Cardiac fibroblast (primary cell): ENCODE data around the gene MAGEA11.
"Not testable (repeated sequence)": the region's sequence is repeated elsewhere in the genome, so short reads cannot be mapped to it uniquely, and the experiment has no call there.

Experiments
- DNase-seq, 2 donors: peaks; one replicate each; pipeline versions ENCODE4 v3.0.0 to v3.0.0-alpha.2; 2010; ENCODE audit warnings: low read depth in 2 of 2
- H3K4me3 ChIP-seq, 2 donors: replicated peaks in 1 of 2; 1 replicate in 1 of 2; 2 replicates in 1 of 2; pipeline ENCODE4 v1.5.1; 2011; ENCODE audit warnings: low read depth in 2 of 2, low read length in 2 of 2, mild to moderate bottlenecking in 2 of 2, moderate library complexity in 1 of 2
- TF ChIP-seq, protein P1 (sequence below): IDR thresholded peaks from one replicate; pipeline ENCODE4 v1.5.1; 2011; ENCODE audit warnings: low read depth, mild to moderate bottlenecking, low read length, inconsistent platforms

MAGEA11 gene

DNA sequence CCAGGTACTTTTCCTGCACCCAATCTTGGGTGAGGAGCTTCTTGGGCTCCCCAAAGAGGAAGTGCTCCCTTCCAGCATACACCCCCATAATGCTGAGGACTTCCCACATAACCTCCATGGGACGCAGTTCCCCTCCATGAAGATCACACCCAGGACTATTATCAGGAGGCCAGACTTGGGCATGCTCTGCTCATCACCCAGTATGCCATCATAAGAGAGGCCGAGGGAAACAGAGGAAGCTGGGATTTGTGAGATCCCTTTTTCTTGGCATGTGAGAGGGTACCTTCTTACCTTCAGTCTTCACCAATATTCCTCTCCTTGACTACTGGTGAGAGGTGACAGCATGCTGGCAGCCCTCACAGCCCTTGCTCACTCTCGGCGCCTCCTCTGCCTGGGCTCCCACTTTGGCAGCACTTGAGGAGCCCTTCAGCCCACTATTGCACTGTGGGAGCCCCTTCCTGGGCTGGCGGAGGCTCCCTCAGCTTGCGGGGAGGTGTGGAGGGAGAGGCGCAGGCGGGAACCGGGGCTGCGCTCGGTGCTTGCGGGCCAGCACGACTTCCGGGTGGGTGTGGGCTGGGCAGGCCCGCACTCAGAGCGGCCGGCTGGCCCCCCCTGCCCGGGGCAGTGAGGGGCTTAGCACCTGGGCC, 46.3 kb downstream of the MAGEA11 start:
- DNase-seq = no peak
- no peak overlapping the region for H3K4me3 ChIP-seq
- TF ChIP-seq, protein P1, sequence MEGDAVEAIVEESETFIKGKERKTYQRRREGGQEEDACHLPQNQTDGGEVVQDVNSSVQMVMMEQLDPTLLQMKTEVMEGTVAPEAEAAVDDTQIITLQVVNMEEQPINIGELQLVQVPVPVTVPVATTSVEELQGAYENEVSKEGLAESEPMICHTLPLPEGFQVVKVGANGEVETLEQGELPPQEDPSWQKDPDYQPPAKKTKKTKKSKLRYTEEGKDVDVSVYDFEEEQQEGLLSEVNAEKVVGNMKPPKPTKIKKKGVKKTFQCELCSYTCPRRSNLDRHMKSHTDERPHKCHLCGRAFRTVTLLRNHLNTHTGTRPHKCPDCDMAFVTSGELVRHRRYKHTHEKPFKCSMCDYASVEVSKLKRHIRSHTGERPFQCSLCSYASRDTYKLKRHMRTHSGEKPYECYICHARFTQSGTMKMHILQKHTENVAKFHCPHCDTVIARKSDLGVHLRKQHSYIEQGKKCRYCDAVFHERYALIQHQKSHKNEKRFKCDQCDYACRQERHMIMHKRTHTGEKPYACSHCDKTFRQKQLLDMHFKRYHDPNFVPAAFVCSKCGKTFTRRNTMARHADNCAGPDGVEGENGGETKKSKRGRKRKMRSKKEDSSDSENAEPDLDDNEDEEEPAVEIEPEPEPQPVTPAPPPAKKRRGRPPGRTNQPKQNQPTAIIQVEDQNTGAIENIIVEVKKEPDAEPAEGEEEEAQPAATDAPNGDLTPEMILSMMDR = no peak

DNA sequence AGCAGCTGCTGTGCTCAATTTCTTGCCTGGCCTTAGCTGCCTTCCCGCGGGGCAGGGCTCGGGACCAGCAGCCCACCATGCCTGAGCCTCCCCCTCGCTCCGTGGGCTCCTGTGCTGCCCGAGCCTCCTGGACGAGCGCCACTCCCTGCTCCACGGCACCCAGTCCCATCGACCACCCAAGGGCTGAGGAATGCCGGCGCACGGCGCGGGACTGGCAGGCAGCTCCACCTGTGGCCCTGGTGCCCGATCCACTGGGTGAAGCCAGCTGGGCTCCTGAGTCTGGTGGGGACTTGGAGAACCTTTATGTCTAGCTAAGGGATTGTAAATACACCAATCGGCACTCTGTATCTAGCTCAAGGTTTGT, 46.8 kb downstream of the MAGEA11 start:
- H3K4me3 ChIP-seq, DNase-seq: not testable (repeated sequence)

DNA sequence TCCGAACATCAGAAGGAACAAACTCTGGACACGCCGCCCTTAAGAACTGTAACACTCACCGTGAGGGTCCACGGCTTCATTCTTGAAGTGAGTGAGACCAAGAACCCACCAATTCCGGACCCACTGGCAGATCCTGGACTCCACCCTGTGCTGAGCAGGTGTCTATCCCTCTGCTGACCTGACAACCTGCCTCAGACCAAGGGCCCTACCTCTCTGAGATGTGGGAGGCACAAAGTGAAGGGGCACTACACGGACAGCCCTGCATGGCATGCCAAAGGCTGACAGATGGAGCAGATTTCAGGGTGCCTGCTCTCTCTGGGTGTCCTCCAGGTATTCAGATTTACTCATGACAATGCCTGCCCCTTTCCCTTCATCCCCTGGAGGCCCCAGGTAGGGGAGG, 48.0 kb downstream of the MAGEA11 start:
- TF ChIP-seq, protein P1 = no peak
- H3K4me3 ChIP-seq = no peak overlapping the region
- DNase-seq = no peak

DNA sequence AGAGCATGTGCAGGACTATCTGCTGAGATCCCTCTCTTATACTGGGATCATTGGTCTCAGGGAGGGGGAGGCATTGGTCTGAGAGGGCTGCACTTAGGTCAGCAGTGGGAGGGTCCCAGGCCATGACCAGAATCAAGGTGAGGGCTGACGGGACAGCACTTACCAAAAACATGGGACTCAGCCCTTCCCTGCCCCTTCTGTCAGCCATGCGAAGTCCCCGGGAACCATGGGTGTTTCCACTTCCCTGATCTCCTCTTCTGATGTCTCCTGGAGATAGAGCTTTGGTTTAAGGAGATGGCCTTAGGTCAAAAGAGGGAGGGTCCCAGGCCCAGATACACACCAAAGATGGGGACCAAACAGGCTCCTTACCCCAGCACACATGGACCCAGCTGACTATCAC, 49.1 kb downstream of the MAGEA11 start:
- TF ChIP-seq, protein P1 = no peak
- no peak for DNase-seq
- no peak overlapping the region for H3K4me3 ChIP-seq

DNA sequence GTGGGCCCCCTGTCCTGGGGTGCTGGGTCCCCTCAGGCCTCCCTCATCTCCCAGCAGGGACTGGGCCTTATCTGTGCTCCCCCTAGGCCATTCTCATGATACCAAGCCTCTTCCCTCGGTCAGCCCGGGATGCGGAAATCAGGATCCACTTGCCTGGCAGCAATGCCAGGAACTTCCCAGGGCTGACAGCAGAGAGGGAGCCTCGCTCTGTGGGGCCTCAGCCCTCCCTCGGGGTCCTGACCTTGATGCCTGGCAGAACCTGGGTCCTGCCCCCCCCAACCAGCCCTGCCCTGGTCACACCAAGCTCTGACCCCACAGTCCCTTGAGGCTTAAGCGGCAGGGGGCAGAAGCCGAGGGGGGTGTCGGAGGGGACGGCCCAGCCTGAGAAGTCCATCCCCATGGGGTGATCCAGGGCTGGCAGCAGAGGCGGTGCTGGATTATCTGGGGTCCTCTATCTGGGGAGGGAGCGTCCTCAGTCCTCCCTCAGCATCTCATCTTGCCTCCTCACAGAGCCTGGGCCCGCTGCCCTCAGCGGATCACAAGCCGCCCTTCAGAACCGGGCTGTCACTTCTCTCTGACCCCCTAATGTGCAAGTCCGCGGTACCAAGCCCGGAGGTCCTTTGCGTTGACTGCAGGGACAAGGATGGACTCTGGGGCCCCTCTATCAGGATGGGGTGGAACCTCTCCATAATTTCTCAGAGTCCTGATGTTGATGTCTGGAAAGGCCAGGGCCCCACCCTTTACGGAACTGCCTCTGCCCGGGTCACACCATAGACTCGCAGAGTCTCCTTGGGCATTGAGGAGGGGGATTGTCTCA, 50.2 kb downstream of the MAGEA11 start:
- H3K4me3 ChIP-seq, DNase-seq: not testable (repeated sequence)

DNA sequence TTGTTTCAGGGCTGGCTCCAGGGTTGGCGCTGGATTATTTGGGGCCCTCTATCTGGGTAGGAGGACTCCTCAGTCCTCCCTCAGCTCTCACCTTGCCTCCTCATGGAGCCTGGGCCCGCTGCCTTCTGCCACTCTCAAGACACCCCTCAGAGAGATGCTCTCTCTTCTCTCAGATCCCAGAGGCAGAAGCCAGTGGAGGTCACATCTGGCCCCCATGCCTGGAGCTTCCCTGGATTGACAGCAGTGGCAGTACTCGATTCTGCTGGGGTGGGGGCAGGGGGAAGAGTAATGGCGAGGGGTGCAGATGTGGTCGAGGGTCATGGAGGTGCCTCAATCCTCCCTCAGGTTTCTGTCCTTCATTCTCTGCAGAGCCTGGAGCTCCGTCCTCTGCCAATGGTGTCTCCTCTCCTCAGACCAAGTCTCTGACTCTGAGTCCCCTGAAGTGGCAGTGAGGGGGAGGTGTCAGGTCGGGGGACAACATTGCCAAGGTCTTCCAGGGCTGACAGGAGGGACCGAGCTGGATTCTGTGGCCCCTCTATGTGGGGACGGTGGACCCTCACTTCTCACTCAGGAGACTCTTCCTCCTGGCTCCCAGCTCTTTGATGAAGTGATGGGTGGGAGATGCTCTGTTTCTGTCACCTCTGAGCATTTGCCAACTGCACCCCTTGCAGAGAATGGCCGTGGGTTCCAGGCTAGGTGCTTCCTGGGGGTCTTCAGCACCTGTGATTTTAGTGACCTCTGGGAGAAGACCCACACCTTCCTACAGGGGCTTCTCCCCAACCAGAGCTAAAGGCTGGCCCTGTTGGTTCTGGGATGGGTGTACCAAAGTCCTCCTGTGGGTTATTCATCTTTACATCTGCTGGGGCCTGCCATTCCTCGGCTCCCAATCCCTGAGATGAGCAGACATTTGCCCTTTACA, 51.1 kb downstream of the MAGEA11 start:
- TF ChIP-seq, protein P1 = no peak
- H3K4me3 ChIP-seq = no peak overlapping the region
- DNase-seq = no peak
